Renal cortex interstitium (tissue), 11 donors: Measurements from ENCODE around the gene SMIM45.

Experiments used
- DNase-seq, 11 donors: peaks; one replicate each; pipeline ENCODE4 v3.0.0-alpha.2; 2013; ENCODE audit warnings: low read depth in 9 of 11, low spot score in 4 of 11; ENCODE audit errors: extremely low read depth in 1 of 11

Gene SMIM45

GRCh38 chr22:41951898-41952474 lies at the start of gene SMIM45:
Gene SMIM45, plus strand, starts transcription at chr22:41952150.
- no peak for DNase-seq

- DNase-seq, result no peak
These were observed 49.0 kb upstream of the SMIM45 start for GRCh38 chr22:41902932-41903421.

GRCh38 chr22:41904450-41905410 lies 47.2 kb upstream of the SMIM45 start:
- no peak for DNase-seq

GRCh38 chr22:41905411-41906202 lies 46.3 kb upstream of the SMIM45 start:
- no peak for DNase-seq

- DNase-seq, result no peak
These were observed 45.1 kb upstream of the SMIM45 start for GRCh38 chr22:41906822-41907221.

GRCh38 chr22:41907436-41908401 lies 44.2 kb upstream of the SMIM45 start:
- DNase-seq, result no peak

GRCh38 chr22:41908411-41909309 lies 43.3 kb upstream of the SMIM45 start:
- DNase-seq, result no peak

- DNase-seq, result no peak
These were observed 42.5 kb upstream of the SMIM45 start for GRCh38 chr22:41909310-41910049.

- no peak for DNase-seq
These were observed 41.6 kb upstream of the SMIM45 start for GRCh38 chr22:41910050-41911000.

- no peak for DNase-seq
These were observed 40.8 kb upstream of the SMIM45 start for GRCh38 chr22:41911001-41911611.

GRCh38 chr22:41912338-41913039 lies 39.5 kb upstream of the SMIM45 start:
- no peak for DNase-seq

GRCh38 chr22:41913040-41913719 lies 38.8 kb upstream of the SMIM45 start:
- no peak for DNase-seq

- no peak for DNase-seq
These were observed 38.0 kb upstream of the SMIM45 start for GRCh38 chr22:41913842-41914534.

- DNase-seq, result no peak
These were observed 37.3 kb upstream of the SMIM45 start for GRCh38 chr22:41914611-41915034.
